ENCODE measurements around the gene TBR1.

DNA sequence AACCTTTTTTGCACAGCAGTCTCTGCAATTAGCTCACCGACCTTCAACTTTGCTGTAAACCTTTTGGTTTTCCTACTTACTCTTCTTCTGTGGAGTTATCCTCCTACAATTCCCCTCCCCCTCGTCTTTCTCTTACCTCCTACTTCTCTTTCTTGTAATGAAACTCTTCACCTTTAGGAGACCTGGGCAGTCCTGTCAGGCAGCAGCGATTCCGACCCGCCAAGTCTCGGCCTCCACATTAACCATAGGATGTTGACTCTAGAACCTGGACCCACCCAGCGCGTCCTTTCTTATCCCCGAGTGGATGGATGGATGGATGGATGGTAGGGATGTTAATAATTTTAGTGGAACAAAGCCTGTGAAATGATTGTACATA lies 8.3 kb downstream of the TBR1 start:
- TF ChIP-seq, protein P1, sequence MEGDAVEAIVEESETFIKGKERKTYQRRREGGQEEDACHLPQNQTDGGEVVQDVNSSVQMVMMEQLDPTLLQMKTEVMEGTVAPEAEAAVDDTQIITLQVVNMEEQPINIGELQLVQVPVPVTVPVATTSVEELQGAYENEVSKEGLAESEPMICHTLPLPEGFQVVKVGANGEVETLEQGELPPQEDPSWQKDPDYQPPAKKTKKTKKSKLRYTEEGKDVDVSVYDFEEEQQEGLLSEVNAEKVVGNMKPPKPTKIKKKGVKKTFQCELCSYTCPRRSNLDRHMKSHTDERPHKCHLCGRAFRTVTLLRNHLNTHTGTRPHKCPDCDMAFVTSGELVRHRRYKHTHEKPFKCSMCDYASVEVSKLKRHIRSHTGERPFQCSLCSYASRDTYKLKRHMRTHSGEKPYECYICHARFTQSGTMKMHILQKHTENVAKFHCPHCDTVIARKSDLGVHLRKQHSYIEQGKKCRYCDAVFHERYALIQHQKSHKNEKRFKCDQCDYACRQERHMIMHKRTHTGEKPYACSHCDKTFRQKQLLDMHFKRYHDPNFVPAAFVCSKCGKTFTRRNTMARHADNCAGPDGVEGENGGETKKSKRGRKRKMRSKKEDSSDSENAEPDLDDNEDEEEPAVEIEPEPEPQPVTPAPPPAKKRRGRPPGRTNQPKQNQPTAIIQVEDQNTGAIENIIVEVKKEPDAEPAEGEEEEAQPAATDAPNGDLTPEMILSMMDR (IDR thresholded peaks at IDR 0.05; ENCODE audit: low read length), result no peak
- no peak for TF ChIP-seq EZH2 (IDR thresholded peaks at IDR 0.05; ENCODE audit: borderline replicate concordance, low read length)
